ENCODE data around the gene ANKRD63.

Gene ANKRD63

DNA sequence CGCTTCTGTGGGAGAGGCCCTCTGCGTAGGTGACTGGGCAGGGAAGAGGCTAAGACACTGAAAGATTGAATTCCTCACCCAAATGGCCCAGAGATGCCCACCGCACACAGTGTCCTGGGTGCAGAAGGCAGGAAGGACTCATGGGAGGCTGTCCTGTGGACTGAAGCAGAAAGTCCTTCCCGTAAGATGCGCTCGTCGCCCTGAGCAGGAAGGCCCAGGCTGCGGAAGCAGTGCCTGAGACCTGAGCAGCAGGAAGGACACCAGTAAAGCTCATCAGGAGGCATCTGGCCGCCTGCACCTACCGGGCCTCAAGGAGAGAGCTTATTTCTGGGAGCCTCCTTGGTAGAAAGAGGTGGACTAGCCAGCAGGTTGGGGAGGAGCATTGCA, 40.7 kb downstream of the ANKRD63 start:
- no peak for DNase-seq

DNA sequence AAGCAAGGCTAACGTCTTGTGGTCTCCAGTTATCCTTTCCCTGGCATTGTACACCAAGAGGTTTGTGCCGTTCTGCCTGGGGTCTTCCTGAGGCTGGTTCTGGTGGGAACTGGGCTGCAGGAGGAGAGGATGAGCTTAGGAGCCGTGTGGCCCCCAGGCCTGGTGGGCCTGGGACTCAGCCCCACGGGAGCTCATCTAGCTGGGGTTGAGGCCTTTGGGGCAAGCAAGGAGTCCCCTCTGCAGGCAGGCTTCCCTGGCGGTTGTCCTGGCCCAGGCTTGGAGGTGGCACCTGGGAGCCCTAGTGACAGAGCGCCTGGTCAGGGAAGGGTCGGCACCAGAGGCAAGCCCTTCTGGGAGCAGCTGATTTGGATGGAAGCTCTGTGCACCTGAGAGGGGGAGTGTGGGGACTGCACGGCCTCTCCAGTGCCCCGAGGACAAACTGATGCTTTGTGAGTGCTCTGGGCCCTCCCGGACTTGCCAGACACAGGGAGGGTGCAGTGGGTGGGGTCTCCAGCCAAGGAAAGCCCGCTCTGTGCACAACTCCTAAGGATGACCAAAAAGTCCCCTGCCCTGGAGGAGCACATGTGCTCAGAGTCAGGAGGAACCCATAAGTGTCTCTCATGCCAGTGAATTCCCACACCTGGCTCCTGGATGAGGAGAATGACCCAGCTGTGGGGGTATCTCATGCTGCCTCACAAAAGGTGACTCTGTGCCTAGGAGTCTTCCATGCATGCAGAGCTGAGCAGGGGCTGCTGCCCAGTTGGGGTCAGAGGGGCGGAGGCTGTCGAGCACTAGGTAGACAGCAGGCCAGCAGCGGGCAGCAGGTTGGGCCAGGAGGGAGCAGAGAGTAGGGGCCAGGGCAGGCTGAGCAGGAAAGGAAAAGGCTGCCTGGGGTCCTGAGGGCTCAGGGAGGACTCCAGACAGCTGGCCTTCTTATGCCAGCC, 41.3 kb downstream of the ANKRD63 start:
- DNase-seq = no peak

DNA sequence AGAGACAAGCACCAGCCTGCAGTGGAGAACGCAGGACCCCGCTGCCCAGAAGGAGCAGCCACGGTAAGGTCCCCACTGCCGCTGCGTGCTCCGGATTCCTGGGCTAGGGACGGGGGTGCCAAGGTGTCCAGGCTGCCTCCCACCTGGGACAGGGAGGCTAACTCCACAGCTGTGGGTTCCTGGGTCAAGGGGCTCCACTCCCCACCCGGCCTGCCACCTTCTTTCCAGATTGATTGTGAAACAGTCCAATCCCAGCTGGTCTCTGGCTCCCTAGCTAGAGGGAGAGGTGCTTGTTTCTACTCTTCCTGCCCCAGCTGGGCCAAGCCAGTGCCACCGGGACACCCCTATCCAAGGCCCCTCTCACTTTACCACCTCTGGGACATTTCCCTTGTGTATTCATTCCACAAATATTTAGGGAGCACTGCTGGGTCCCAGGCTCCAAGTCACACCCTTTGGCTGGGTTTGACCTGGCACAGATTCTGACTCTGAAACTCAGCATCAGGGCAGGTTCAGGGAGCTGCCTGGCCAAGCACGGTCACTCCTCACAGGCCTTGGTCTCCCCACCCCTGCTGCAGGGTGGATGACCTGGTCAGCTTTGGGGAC, 42.1 kb downstream of the ANKRD63 start:
- no peak for DNase-seq

DNA sequence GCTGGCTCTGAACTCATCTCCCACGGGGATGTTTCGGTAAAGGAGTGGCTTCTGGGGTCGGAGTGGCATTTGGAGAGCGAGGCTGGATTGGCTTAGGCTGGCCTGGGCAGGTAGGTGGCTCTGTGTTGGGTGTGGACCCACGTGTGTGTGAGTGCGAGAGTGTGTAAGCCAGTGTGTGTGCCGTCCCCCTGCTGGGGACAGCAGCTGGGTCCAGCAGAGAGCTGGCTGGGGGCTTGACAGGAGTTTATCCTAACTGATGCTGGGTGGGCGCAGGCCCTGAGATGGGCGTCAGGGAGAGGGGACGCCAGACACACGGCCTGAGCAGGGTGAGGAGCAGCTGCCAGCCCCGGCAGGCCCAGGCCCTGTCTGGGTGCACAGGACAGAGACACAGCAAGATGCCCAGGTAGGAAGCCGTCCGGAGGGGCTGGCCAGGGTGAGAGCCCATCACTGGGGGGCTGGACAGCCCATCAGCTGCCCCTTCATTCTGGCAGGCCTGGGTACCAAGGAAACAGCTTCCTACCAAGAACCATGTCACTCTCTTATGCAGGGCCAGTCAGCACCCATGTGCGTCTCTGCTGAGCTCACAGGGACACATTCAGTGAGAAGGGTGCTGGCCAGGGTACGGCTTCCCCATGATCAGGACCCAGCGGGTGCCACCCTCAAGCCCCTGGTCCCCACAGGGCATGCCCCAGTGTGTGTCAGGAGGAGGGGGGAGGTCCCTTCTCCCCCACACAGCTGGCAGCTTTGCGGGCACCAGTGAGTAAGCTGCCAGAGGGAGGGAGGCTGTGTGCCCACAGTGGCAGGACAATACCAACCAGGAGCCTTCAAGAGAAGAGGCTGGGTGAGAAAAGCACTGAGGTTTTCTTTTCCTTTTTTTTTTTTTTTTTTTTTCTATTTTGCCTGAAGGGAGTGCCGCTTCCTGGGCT, 42.9 kb downstream of the ANKRD63 start:
- DNase-seq = no peak

DNA sequence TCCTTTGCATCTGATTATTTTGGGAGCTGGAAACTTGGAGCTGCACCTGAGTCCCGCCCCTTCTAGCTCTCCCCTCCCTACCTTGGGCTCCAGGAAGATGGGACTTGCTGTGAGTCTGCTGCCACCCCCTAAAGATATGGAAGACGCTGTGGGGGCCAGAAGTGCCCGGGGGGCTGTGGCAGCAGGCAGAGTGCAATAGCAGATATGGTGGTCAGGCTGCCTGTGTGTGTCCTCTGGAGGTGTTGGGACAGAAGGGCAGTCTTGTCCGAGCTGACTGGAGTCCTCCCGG, 43.5 kb downstream of the ANKRD63 start:
- DNase-seq = no peak

DNA sequence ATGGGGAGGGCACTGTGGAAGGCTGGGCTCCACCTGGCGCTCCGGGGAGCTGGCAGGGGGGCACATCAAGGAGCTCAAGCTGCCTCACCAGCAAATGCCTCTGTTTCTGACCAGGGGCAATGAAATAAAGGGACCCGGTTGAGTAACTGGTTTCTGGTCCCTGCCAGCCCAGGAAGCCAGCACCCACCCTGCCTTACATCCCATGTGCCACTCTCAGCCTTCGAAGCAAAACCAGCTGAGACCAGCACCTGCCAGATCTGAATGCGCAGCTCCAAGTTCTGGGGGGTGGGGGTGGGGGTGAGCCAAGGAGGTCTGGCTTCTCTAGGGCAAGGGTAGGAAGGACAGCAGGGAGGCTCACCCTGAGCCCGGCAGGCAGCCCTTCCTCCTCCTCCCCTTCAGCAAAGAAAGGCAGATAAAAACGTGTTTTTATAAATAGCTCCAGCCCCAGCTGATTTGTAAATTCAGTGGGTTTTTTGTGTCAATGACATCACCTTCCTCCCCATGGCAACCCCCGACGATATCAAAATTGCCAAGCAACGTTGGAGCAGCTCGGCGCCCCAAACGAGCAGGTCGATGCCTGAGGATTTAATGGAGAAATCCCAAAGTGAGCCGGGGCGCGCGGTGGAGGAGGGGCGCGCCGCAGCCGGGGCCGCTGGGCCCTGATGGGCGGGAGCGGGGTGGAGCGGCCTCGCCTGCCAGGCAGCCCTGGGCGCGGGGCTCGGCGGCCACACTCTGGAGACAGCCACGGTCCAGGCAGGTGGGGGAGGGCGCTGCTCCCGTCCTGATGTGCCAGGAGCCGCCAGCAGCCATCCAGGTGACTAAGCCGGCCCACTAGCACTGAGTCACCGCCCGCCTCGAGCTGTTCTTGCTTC, 44.1 kb downstream of the ANKRD63 start, which contains the start of gene PAK6:
PAK6 (plus strand) TSS at position 532 of the 872 bp plus-strand sequence. CDS start 25,723 bp downstream, outside the sequence.
- peak; percentile 13 for DNase-seq

DNA sequence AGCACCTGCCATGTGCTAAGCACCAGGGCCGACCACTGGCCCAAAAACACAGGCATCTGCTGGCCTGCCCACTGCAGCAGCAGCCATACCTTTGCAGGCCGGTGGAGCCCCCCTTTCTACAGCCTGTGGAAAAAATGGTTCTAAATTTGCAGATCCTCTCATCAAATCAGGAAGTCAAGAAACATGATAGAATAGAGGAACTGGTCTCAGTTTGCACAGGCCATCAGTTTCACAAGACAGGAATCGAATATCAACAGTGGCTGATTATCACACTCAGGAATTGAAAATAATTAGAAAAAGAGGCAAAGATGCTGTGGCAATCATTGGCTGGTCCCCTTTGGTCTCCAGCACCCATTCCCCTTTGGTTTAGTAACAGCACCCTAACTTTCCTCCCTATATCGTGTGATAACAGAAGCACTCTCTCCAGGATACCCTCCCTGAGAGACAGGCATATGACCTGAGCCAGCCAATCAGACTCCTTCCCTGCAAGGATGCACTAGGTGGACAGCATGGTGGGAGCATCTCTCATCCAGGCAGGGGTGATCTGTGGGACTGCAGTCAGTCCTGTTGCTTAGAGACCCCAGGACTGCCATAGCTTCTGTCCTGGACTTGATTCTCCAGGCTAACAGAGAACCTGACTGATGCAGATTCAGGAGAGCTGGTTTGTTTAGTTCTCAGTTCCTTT, 47.5 kb downstream of the ANKRD63 start:
- DNase-seq = no peak

DNA sequence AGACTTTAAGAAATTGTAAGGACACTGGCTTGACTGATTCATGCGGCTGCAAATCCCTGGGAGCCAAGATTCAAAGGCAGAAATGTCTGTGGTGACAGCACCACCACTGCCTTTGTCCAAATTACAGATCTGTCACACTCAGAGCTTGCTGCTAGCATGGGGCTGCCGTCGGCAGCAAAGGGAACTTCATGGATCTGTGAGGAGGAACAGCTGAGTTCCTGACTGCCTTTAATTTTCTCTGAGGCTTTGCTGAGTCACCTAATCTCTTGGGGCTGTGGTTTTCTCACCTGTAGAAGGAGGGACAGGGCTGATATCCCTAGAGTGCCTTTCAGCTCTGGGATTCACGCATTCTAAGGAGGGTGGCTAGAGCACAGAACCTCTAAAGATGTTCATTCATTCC, 48.1 kb downstream of the ANKRD63 start:
- DNase-seq = no peak

DNA sequence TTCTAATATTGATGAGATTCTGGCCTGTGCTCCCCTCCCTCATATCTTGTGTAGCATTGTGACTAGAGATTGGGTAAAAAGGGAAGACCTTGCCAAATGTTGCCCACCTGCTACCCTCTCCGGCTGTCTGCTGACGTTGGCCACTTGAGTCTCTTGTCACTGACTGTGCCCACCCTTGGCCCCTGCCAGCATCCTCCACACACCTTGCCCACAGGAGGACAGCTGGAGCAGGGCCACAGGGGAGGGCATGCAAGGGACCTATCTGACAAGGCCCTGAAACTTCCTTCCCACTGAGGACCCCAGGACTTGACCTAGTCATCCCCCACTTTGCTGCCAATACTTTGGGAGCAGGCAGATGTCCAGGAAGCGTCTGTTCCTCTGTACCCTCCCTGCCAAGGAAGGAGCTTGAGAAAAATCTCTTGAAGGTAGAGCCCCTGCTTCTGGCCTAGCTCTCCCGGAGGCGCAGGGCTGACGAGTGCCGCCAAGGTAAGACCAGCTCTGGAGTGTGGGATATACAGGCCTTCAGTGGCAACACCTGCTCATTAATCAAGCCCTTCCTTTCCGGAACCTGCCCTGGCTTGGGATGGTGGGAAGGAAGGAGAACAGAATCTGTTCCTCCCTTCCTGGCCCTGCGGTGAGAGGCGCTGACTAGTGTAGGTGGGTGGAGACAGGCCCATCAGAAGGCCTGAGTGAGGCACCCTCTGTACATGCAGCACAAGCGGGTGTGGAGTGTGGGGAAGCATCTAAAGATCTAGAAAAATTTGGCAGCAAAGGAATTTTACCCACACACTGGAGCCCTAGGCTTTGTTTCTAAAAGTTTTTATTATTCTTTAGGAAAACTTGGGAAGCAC, 48.9 kb downstream of the ANKRD63 start:
- DNase-seq = no peak

DNA sequence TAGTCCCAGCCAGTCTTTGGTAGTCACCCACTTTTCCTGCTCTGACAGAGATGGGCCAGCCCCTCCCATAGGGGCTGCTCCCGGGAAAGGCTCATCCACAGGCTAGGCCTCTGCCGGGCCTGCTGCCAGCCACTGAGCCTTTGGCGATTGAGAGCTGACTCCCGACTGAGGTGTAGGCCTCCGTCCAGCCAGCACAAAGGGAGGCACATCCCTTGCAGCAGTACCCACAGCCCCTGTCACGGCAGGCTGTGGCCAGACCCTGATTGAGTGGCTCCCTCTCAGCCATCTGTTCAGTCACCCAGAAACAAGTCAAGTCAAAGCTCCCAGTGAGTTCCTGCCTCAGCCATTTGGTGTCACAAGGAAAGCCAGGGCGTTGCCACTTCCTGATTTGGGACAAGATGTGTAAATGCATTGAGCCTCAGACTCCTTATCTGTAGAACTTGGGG, 50.2 kb downstream of the ANKRD63 start:
- peak; percentile 23 for DNase-seq

Measured in fibroblast of skin of scalp (primary cell).